GM21576 (cell line): ENCODE data around the gene CDSN.

Experiments
- ATAC-seq: cut with Tn5 transposase; IDR thresholded peaks from one replicate; pipeline ENCODE4 v1.9.1; 2021; ENCODE audit warnings: mild to moderate bottlenecking, moderate library complexity; ENCODE audit not compliant: unreplicated experiment

The CDSN gene

GRCh38 chr6:31149827-31150447 is 29.7 kb upstream of the CDSN start:
- ATAC-seq = no peak

GRCh38 chr6:31145386-31145785 is 25.1 kb upstream of the CDSN start:
- ATAC-seq = no peak

- no peak for ATAC-seq
These were observed 24.7 kb upstream of the CDSN start for GRCh38 chr6:31144970-31145340.

GRCh38 chr6:31144296-31144969 is 24.2 kb upstream of the CDSN start:
- no peak for ATAC-seq

- ATAC-seq = no peak
These were observed 22.9 kb upstream of the CDSN start for GRCh38 chr6:31143148-31143547.

GRCh38 chr6:31142361-31142761 is 22.1 kb upstream of the CDSN start:
- ATAC-seq = no peak

- no peak for ATAC-seq
These were observed 20.4 kb upstream of the CDSN start for GRCh38 chr6:31140643-31141042.

GRCh38 chr6:31139599-31139998 is 19.4 kb upstream of the CDSN start:
- no peak for ATAC-seq

GRCh38 chr6:31138982-31139381 is 18.7 kb upstream of the CDSN start, which contains the start of gene PSORS1C2:
PSORS1C2 (minus strand) TSS chr6:31139066; CDS start chr6:31139026, 40 bp downstream.
- ATAC-seq = no peak

GRCh38 chr6:31135710-31136109 is 15.5 kb upstream of the CDSN start:
- ATAC-seq = no peak

GRCh38 chr6:31132806-31133205 is 12.6 kb upstream of the CDSN start:
- ATAC-seq = no peak

- ATAC-seq = no peak
These were observed 11.3 kb upstream of the CDSN start for GRCh38 chr6:31131595-31131994.

GRCh38 chr6:31130751-31131150 is 10.5 kb upstream of the CDSN start:
- no peak for ATAC-seq

GRCh38 chr6:31129130-31129529 is 8.9 kb upstream of the CDSN start:
- ATAC-seq = no peak

GRCh38 chr6:31128093-31128676 is 7.9 kb upstream of the CDSN start:
- no peak for ATAC-seq

- ATAC-seq = no peak
These were observed 6.3 kb upstream of the CDSN start for GRCh38 chr6:31126396-31127175.

- ATAC-seq = no peak
These were observed 5.5 kb upstream of the CDSN start for GRCh38 chr6:31125586-31126363.

- no peak for ATAC-seq
These were observed 4.9 kb upstream of the CDSN start for GRCh38 chr6:31125162-31125561.

- ATAC-seq = no peak
These were observed 2.8 kb upstream of the CDSN start for GRCh38 chr6:31122791-31123706.
